Measurements from ENCODE around the gene ABI2.

The ABI2 gene

DNA sequence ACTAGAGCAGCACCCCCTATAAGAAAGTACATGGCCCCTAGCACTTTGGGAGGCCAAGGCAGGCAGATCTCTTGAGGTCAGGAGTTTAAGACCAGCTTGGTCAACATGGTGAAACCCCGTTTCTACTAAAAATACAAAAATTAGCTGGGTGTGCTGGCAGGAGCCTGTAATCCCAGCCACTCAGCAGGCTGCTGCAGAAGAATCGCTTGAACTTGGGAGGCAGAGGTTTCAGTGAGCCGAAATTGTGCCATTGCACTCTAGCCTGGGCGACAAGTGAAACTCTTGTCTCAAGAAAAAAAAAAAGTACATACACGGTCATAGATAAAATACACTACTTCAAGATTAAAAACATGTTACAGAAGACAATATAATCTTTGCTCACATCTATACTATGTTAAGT, 143.1 kb downstream of the ABI2 start:
- Histone ChIP-seq H3F3A (ENCODE audit: low read depth) (no peaks in the 10 kb centered on the region; the same call in 1 of the 2 replicates), H3K9me2 (replicated peaks; ENCODE audit: low read depth, low read length) (no peaks in the 10 kb centered on the region), H3K4me2 (ENCODE audit: low read depth, low read length, poor library complexity, severe bottlenecking) (no peak overlapping the region), H3K79me2 (ENCODE audit: insufficient read depth, low read length) (no peaks in the 10 kb centered on the region), H3K4me3 (ENCODE audit: low read length, poor library complexity, severe bottlenecking) (no peak overlapping the region), H3K9me3 (ENCODE audit: insufficient read depth, low read depth, low read length) (no peaks in the 10 kb centered on the region), H3K9ac (ENCODE audit: low read depth, low read length, poor library complexity, severe bottlenecking) (no peak overlapping the region), H4K20me1 (ENCODE audit: insufficient read depth, low read length, poor library complexity, severe bottlenecking) (no peaks in the 10 kb centered on the region), H3K4me1 (ENCODE audit: insufficient read depth, low read length, poor library complexity, severe bottlenecking) (no peaks in the 10 kb centered on the region), H2AFZ (ENCODE audit: low read length) (no peak overlapping the region), H3K36me3 (ENCODE audit: insufficient read depth, low read length) (no peaks in the 10 kb centered on the region), H3K27me3 (ENCODE audit: insufficient read depth, low read length, poor library complexity, severe bottlenecking) (no peaks in the 10 kb centered on the region)
- TF ChIP-seq, protein P1, sequence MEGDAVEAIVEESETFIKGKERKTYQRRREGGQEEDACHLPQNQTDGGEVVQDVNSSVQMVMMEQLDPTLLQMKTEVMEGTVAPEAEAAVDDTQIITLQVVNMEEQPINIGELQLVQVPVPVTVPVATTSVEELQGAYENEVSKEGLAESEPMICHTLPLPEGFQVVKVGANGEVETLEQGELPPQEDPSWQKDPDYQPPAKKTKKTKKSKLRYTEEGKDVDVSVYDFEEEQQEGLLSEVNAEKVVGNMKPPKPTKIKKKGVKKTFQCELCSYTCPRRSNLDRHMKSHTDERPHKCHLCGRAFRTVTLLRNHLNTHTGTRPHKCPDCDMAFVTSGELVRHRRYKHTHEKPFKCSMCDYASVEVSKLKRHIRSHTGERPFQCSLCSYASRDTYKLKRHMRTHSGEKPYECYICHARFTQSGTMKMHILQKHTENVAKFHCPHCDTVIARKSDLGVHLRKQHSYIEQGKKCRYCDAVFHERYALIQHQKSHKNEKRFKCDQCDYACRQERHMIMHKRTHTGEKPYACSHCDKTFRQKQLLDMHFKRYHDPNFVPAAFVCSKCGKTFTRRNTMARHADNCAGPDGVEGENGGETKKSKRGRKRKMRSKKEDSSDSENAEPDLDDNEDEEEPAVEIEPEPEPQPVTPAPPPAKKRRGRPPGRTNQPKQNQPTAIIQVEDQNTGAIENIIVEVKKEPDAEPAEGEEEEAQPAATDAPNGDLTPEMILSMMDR (conservative IDR thresholded peaks at IDR 0.05; ENCODE audit: low read length): no peak
- no peak for TF ChIP-seq EZH2phosphoT487 (IDR thresholded peaks at IDR 0.05; ENCODE audit: borderline replicate concordance)

DNA sequence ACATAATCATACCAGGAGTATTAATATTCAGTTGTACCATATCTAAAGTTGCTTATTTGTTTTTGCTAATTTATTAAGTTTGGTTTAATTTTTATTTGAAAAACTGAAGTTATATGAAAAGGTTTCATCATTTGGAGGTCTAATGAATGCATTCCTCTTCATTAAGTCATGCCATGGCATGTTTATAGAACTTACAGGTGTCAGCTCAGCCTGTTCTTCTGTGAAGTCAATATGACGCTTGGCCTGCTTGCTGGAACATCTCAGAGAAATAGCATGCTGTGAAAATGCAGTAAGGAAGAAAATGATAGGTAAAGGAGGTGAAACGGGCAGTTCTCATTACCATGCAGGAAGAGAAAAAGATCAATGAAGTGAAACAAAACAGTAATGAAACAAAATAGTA, 148.7 kb downstream of the ABI2 start:
- H3K9ac ChIP-seq (ENCODE audit: low read depth, low read length, poor library complexity, severe bottlenecking): no peak overlapping the region
- H3F3A ChIP-seq (ENCODE audit: low read depth): no peaks in the 10 kb centered on the region
- H3K4me1 ChIP-seq (ENCODE audit: insufficient read depth, low read length, poor library complexity, severe bottlenecking): no peaks in the 10 kb centered on the region
- no peak overlapping the region for H3K4me3 ChIP-seq (ENCODE audit: low read length, poor library complexity, severe bottlenecking)
- H3K4me2 ChIP-seq (ENCODE audit: low read depth, low read length, poor library complexity, severe bottlenecking): no peak overlapping the region
- H4K20me1 ChIP-seq (ENCODE audit: insufficient read depth, low read length, poor library complexity, severe bottlenecking): no peaks in the 10 kb centered on the region
- TF ChIP-seq, protein P1 (conservative IDR thresholded peaks at IDR 0.05; ENCODE audit: low read length): no peak
- no peak for TF ChIP-seq EZH2phosphoT487 (IDR thresholded peaks at IDR 0.05; ENCODE audit: borderline replicate concordance)
- H3K36me3 ChIP-seq (ENCODE audit: insufficient read depth, low read length): no peaks in the 10 kb centered on the region
- H2AFZ ChIP-seq (ENCODE audit: low read length): no peak overlapping the region
- H3K9me3 ChIP-seq (ENCODE audit: insufficient read depth, low read depth, low read length): no peaks in the 10 kb centered on the region
- H3K9me2 ChIP-seq (replicated peaks; ENCODE audit: low read depth, low read length): no peaks in the 10 kb centered on the region
- no peaks in the 10 kb centered on the region for H3K79me2 ChIP-seq (ENCODE audit: insufficient read depth, low read length)
- H3K27me3 ChIP-seq (ENCODE audit: insufficient read depth, low read length, poor library complexity, severe bottlenecking): no peaks in the 10 kb centered on the region

DNA sequence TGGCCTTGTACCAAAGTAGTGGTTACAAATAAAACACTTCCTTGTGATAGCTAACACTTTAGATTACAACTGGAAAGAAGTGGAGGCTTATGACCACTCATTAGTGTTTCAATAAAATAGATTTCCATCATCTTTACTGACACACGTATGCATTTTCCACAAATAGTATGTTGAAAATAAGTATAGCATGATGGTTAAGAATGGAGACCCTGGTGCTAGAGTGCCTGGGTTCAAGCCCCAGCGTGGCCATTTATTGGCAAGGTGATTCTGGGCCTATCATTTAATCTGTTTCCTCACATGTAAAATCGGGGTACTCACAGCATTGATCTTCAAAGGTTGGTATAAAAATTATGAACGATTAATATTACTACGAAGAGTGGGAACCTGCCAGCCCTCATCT, 152.4 kb downstream of the ABI2 start:
- Histone ChIP-seq H4K20me1 (ENCODE audit: insufficient read depth, low read length, poor library complexity, severe bottlenecking) (no peaks in the 10 kb centered on the region), H3K4me3 (ENCODE audit: low read length, poor library complexity, severe bottlenecking) (no peak overlapping the region), H3K79me2 (ENCODE audit: insufficient read depth, low read length) (no peaks in the 10 kb centered on the region), H3K9me3 (ENCODE audit: insufficient read depth, low read depth, low read length) (no peaks in the 10 kb centered on the region), H3F3A (ENCODE audit: low read depth) (no peaks in the 10 kb centered on the region), H3K9me2 (replicated peaks; ENCODE audit: low read depth, low read length) (no peaks in the 10 kb centered on the region), H3K27me3 (ENCODE audit: insufficient read depth, low read length, poor library complexity, severe bottlenecking) (no peaks in the 10 kb centered on the region), H3K4me2 (ENCODE audit: low read depth, low read length, poor library complexity, severe bottlenecking) (no peak overlapping the region), H3K36me3 (ENCODE audit: insufficient read depth, low read length) (no peaks in the 10 kb centered on the region), H3K9ac (ENCODE audit: low read depth, low read length, poor library complexity, severe bottlenecking) (no peak overlapping the region), H2AFZ (ENCODE audit: low read length) (no peak overlapping the region), H3K4me1 (ENCODE audit: insufficient read depth, low read length, poor library complexity, severe bottlenecking) (no peaks in the 10 kb centered on the region)
- TF ChIP-seq EZH2phosphoT487 (IDR thresholded peaks at IDR 0.05; ENCODE audit: borderline replicate concordance): no peak
- TF ChIP-seq, protein P1 (conservative IDR thresholded peaks at IDR 0.05; ENCODE audit: low read length): no peak

Measured in Loucy (cell line).